ENCODE results near the gene MANSC1. TPM values are rescaled to one million over a fixed set of nuclear protein-coding genes. Genes with fewer than 3 reads are reported as not detected.

The MANSC1 gene
- 5.5 and 5.6 TPM in 2 replicates for total RNA-seq
- long read RNA-seq, full-length matches to known transcripts = 6 of 8 reads
- long read RNA-seq, partial matches to known transcripts = 2 of 8 reads
- long read RNA-seq, other reads (novel, unspliced or antisense) = 0 of 8 reads

- DNase-seq (ENCODE audit: low read depth, low spot score) = peak; percentile 52
- Mint-ChIP-seq H3K4me1 (peaks cover 15% of the 10 kb centered on the region), H3K27me3 (ENCODE audit: low read depth) (peaks cover 10% of the 10 kb centered on the region), H3K9me3 (no peaks in the 10 kb centered on the region), H3K36me3 (ENCODE audit: low read depth) (peaks cover 3% of the 10 kb centered on the region), H3K4me3 (peak within 1 kb of the TSS; percentile 86), H3K27ac (ENCODE audit: unreplicated experiment) (no peak within 1 kb of the TSS)
- TF ChIP-seq CTCF (conservative IDR thresholded peaks at IDR 0.05) = peak; percentile 80
Measured at GRCh38 chr12:12349711-12350665, at the start of gene MANSC1. TSS of gene MANSC1 (minus strand) at chr12:12350242. CDS start at chr12:12343314, 6,928 bp downstream.

- Mint-ChIP-seq H3K9me3 (peaks cover 10% of the 10 kb centered on the region), H3K27me3 (ENCODE audit: low read depth) (no peaks in the 10 kb centered on the region), H3K4me1 (peaks cover 8% of the 10 kb centered on the region), H3K4me3 (no peak overlapping the region), H3K36me3 (ENCODE audit: low read depth) (peaks cover 9% of the 10 kb centered on the region), H3K27ac (ENCODE audit: unreplicated experiment) (no peak overlapping the region)
- no peak for DNase-seq (ENCODE audit: low read depth, low spot score)
- no peak for TF ChIP-seq CTCF (conservative IDR thresholded peaks at IDR 0.05)
Measured at GRCh38 chr12:12399161-12399560, 49.1 kb upstream of the MANSC1 start.

- peaks cover 9% of the 10 kb centered on the region for H3K36me3 Mint-ChIP-seq (ENCODE audit: low read depth)
- TF ChIP-seq CTCF (conservative IDR thresholded peaks at IDR 0.05) = no peak
- peaks cover 8% of the 10 kb centered on the region for H3K4me1 Mint-ChIP-seq
- H3K4me3 Mint-ChIP-seq = no peak overlapping the region
- H3K27me3 Mint-ChIP-seq (ENCODE audit: low read depth) = no peaks in the 10 kb centered on the region
- H3K27ac Mint-ChIP-seq (ENCODE audit: unreplicated experiment) = no peak overlapping the region
- no peak for DNase-seq (ENCODE audit: low read depth, low spot score)
- H3K9me3 Mint-ChIP-seq = peaks cover 10% of the 10 kb centered on the region
Measured at GRCh38 chr12:12398026-12398859, 48.2 kb upstream of the MANSC1 start.

GRCh38 chr12:12397184-12397583, 47.1 kb upstream of the MANSC1 start:
- Mint-ChIP-seq H3K4me3 (no peak overlapping the region), H3K27ac (ENCODE audit: unreplicated experiment) (no peak overlapping the region)

More at GRCh38 chr12:12397184-12397583, 47.1 kb upstream of the MANSC1 start:
- peaks cover 9% of the 10 kb centered on the region for H3K36me3 Mint-ChIP-seq (ENCODE audit: low read depth)
- DNase-seq (ENCODE audit: low read depth, low spot score) = no peak
- H3K9me3 Mint-ChIP-seq = peaks cover 9% of the 10 kb centered on the region
- no peak for TF ChIP-seq CTCF (conservative IDR thresholded peaks at IDR 0.05)
- peaks cover 8% of the 10 kb centered on the region for H3K4me1 Mint-ChIP-seq
- H3K27me3 Mint-ChIP-seq (ENCODE audit: low read depth) = no peaks in the 10 kb centered on the region
